ENCODE data around the gene HCAR3. TPM values are rescaled to one million over a fixed set of nuclear protein-coding genes. Genes with fewer than 3 reads are reported as not detected.
"Not testable (repeated sequence)": the region's sequence is repeated elsewhere in the genome, so short reads cannot be mapped to it uniquely, and the experiment has no call there.

Gene HCAR3
- total RNA-seq, 1 donor from 2014 or later = 7.2 TPM

- not testable (repeated sequence) for DNase-seq (ENCODE audit: low spot score)
Measured at GRCh38 chr12:122676015-122676414, 40.6 kb downstream of the HCAR3 start.

- DNase-seq (ENCODE audit: low spot score) = no peak
Measured at GRCh38 chr12:122672515-122672914, 44.1 kb downstream of the HCAR3 start.

- no peak for DNase-seq (ENCODE audit: low spot score)
Measured at GRCh38 chr12:122669397-122670070, 47.1 kb downstream of the HCAR3 start.

- DNase-seq (ENCODE audit: low spot score) = no peak
Measured at GRCh38 chr12:122668268-122668667, 48.3 kb downstream of the HCAR3 start.

GRCh38 chr12:122665759-122666158 lies 50.9 kb downstream of the HCAR3 start:
- no peak for DNase-seq (ENCODE audit: low spot score)

- DNase-seq (ENCODE audit: low spot score) = no peak
Measured at GRCh38 chr12:122665349-122665748, 51.3 kb downstream of the HCAR3 start.

Other genes starting within 250 kb of the HCAR3 start
- 14.9 TPM for gene ZCCHC8, start 215.9 kb downstream of the HCAR3 start, total RNA-seq
- gene RSRC2, start 189.9 kb downstream of the HCAR3 start, total RNA-seq = 55.2 TPM
- 8.5 TPM for gene KNTC1, start 189.6 kb downstream of the HCAR3 start, total RNA-seq
- gene HCAR2, start 13.5 kb downstream of the HCAR3 start, total RNA-seq = 33.6 TPM
- 6.1 TPM for gene HCAR1, start 14.0 kb upstream of the HCAR3 start, total RNA-seq
- 35.1 TPM for gene DENR, start 36.0 kb upstream of the HCAR3 start, total RNA-seq
- gene CCDC62, start 57.8 kb upstream of the HCAR3 start, total RNA-seq = 0.35 TPM
- gene HIP1R, start 118.6 kb upstream of the HCAR3 start, total RNA-seq = 30.2 TPM
- 27.5 TPM for gene VPS37B, start 179.3 kb upstream of the HCAR3 start, total RNA-seq
- gene ABCB9, start 249.7 kb upstream of the HCAR3 start, total RNA-seq = 2.2 TPM